NCI-H2171 treated with DMSO at 0.1 percent for 48 hours (cell line): ENCODE measurements around the gene SAMD14.

ENCODE experiments used
- DNase-seq: peaks from one replicate; lab custom pipeline; 2025; lab: John Stamatoyannopoulos, UW

SAMD14 gene

DNA sequence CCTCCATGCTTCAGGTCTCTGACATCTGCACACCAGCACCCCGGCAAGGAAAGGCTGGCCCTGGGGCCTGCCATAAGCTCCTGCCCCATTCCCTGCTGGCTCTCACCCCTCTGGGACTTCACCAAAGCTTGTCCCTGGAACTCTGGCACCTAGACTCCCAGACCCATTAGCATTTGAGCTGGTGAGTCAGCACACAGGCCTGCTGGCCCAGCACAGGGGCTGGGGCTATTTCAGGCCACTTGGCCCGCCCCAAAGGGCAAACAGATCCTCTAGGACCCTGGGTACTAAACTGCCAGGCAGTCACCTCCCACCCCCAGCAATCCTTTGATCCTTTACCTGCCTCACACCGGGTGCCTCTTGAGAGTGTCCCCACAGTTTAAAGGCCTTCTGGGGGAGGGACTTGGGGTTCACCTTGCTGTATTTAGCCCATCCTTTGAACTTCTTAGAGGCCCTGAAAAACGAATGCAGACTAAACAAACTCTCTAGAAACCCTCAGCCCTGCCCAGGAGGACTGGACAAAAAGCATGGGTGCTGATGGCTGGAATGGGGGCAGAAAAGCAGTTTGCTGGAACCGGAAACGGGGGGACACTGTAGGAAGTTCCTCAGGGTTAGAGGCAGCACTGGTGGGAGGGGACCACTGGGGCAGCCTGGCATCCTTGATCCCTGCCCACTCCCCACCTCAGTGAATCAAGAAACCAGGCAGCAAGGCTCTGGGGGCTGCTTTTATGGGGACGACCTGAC is 3.2 kb upstream of the SAMD14 start:
- DNase-seq, result no peak

DNA sequence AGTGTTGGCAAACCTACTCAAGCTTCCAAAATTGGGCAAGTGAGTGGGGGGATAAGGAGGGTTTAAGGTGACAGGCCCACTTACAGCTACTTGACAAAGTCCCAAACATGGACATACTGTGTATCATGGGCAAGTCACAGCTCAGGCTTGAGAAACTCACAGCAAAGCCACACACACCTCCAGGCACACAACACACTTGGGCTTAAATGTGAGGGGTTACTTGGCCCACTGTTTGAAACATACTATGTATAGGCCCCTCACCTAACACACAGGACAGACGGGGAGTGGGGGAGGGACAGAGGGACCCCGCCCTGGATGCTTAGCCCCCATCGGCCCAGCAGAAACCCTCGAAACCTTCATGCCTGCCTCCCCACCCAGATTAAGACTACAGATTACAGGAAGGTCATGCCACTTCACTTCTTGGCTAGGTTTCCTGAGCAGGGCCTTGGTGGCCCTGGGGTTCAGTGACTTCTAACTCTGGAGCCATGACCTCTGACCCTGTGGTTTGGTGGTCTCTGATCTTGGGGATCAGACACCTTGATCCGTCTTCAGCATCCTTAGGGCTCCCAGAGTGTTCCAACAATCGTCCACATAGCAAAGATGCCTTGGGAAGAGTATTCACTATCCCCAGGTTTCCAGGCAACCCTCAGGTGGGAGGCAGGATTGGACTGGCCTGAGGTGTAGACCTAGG is 2.3 kb upstream of the SAMD14 start:
- no peak for DNase-seq

GRCh38 chr17:50130559-50131305 is 772 bp upstream of the SAMD14 start:
- DNase-seq, result no peak

DNA sequence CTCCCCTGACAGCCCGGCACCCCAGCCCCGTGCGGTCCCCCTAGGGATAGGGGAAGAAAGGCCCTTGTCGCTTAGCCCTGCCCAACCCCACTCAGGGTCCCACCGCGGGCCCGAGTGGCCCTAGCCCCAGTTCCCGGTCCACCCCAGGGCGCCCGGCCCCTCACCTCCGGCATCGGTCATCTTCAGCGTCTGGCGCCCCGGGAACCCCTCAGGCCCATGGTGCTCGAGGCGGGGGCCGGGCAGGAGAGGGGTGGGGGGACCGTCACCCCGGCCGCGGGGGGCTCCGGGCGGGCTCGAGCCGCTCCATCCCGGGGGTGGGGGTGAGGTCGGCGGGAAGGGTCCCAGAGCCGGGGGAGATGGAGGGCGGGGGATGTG is 620 bp downstream of the SAMD14 start:
- no peak for DNase-seq

GRCh38 chr17:50128441-50129352 is 1.3 kb downstream of the SAMD14 start:
- DNase-seq, result peak; percentile 47

- no peak for DNase-seq
These were observed 2.1 kb downstream of the SAMD14 start for GRCh38 chr17:50127697-50128361.

DNA sequence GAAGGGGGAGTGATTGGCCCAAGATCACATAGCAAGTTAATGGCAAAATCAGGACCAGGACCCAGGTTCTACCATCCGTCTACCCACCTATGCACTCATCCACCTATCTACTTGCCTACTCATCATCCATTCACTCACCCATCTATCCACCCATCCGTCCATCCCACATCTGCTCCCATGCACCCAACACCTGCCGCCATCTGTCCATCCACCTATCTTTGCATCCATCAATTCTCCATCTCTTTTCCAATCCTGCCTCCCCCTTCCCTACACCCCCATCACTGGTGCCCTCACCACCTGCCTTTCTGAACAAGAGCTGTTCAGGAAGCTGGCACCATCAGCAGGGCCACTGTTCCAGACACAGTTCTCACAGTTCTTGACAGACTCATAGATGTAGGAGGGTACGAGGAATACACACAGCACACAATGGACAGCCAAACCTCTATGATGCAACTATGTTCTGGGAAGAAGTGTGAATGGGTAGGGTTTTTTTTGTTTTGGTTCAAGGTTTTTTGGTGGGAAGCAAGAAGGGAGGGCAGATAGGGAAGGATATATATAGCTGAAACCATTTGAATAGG is 4.5 kb downstream of the SAMD14 start:
- peak; percentile 86 for DNase-seq

DNA sequence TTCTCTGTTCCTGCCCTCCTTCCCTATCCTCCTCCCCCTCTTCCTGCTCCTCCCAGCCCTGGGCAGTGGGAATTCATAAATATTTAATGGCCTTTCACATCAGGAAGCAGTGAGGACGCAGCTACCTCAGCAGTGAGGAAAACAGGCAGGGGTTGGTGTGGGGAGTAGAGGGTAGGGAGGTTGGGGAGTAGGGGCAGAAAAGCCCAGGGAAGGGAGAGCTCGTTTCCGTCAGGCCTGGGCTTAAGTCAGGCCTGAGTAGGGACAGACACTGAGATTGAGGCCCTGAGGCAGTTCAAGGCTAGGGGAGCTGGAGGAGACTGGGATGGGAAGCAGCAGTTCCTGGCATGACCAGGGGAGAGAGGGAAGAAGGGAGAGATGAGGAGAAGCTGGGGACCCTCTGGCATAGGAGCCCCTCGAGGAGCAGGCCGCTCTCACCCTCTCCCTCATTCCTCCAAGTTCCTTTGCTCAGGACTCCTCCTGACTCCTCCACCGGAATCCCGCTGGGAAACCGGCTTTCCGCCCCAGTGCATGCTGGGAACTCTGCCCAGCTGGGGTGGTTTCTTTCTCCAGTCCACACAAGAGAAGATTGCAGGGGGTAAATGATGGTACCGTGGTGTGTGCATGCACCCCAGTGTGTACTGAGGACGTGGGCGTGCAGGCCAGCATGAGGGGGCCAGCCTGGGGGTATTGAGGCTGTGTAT is 6.2 kb downstream of the SAMD14 start:
- DNase-seq, result peak; percentile 25

GRCh38 chr17:50122945-50123344 is 7.0 kb downstream of the SAMD14 start:
- DNase-seq, result no peak

DNA sequence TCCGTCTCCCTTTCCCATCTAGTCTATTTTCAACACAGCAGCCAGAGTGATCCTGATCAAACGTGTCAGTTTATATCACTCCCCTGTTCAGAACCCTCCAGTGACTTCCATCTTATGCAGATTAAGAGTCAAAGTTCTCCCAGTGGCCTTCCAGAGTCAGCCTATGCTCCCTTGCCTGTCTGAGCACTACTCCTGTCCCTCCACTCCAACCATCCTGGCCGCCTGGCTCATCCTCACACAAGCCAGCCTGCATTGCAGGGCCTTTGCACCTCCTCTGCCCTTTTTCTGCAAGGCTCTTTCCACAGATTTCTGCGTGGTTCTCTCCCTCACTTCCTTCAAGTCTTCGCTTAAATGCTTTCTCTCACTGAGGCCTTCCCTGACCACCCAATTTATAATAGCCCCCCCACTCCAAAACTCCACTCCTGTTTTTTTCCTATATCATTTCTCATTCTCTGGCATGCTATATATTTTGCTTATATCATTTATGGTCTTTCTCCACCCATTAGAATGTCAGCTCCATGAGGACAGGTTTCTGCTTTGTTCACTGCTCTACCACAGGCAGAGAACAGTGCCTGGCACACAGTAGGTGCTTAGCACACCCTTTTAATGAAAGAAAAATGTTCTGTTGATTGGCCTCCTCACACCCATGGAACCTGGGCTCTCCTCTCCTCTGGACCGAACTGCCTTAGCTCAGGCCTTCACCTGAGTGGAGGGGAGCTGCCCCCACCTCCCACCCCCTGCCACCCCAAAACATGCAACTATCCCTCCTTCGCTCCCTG is 9.3 kb downstream of the SAMD14 start:
- DNase-seq, result no peak

DNA sequence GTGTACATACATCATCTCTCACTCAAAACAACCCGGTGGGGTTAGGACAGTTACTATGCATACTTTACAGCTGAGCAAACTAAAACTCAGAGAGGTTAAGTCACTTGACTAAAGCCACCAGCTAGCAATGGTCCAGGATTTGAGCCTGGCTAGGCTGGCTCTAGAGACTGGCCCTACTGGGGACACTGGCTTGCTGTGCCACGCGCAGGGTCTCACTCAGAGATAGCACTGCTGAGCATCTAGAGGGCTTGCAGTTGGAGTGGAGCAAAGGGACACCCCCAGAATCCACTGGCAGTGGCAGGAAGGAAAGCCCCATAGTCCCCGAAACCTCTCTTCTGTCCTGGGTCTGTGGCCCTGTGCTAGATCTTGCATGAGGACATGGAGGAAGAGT is 11.1 kb downstream of the SAMD14 start:
- DNase-seq, result no peak

DNA sequence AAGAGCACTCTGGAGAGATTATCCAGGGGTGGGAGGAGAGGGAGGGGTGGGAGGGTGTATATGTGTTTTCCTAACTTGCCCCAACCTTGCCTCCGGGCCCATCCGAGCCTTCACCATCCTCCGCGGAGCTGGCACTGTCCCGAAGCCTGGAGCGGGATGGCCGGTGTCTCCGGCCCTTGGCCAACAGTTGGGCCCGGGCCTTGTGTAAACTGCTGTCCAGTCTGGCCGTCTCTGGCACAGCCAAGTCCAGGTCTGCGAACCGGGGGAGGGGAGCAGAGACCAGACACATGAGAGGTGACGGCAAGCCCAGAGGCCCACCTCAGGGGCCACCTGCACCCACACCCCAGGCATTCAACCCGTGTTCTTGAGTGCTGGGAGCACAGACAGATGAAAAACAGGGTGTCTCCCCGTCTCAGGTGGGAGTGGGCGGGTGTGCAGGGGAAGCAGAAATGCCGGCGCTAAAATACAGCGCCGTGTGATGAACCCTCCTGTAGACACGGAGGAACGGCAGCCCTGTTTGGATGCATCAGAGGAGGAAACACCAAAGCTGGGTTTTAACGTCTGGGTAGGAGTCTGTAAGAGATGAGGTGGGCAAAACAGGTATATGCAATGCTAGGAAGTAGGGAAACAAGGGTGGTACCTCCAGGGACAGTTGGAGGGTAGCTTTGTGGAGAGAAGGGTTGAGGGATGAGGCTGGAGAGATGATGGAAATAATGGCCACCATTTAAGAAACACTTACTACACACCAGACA is 11.7 kb downstream of the SAMD14 start:
- no peak for DNase-seq

- no peak for DNase-seq
These were observed 12.5 kb downstream of the SAMD14 start for GRCh38 chr17:50117202-50118051.

GRCh38 chr17:50115756-50116155 is 14.2 kb downstream of the SAMD14 start:
- DNase-seq, result no peak

DNA sequence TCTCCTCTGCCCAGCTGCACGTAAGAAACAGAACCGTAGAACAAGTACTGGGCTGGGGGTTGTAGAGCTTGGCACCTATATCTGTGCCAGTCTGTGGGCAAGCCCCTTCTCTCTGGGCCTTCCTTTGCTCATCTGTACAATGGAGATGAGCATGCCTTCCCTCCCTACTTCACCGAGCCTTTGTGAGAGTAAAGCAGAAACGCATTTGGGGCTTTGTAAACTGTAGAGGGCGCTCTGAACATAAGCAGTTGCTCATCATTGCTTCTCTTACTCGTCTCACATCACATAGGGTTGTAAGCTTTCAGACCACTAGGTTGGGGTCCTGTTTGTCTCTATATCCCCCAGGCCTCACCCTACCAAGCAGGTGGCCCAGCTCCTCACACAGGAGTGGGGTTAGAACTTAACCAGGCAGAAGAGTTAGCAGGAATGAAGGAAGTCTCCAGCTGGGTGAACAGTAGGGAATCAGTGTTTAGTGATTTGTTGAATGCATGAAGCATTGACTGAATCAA is 15.1 kb downstream of the SAMD14 start:
- DNase-seq, result peak; percentile 24

GRCh38 chr17:50114401-50114800 is 15.6 kb downstream of the SAMD14 start:
- DNase-seq, result no peak

GRCh38 chr17:50113624-50114320 is 16.2 kb downstream of the SAMD14 start:
- DNase-seq, result no peak
